Activated T-cell treated with anti-CD3 and anti-CD28 coated beads, Interleukin-2, amount 50 U/mL, for 72 hours (primary cell): ENCODE results near the gene SETD3. TPM values are rescaled to one million over a fixed set of nuclear protein-coding genes. Genes with fewer than 3 reads are reported as not detected.

ENCODE experiments used
- ATAC-seq, 2 donors: fragments of 150-1000 bp; cut with Tn5 transposase; replicated peaks in 1 of 2; 2 replicates each; pipeline ENCODE4 v1.10.0; 2021; ENCODE audit warnings: moderate library complexity in 2 of 2, mild to moderate bottlenecking in 1 of 2
- DNase-seq, 2 donors: peaks; one replicate each; pipeline ENCODE4 v3.0.0; 2021 to 2022; ENCODE audit warnings: mixed read lengths in 1 of 2
- H3K27ac Mint-ChIP-seq: one replicate; pipeline ENCODE4 v1.8.0; 2022; ENCODE audit warnings: mild to moderate bottlenecking, moderate library complexity, mixed read lengths
- H3K27me3 Mint-ChIP-seq: one replicate; pipeline ENCODE4 v1.8.0; 2022; ENCODE audit warnings: low read depth, mixed read lengths
- H3K36me3 Mint-ChIP-seq, 2 donors: one replicate each; pipeline ENCODE4 v1.8.0; 2022; ENCODE audit warnings: mixed read lengths in 2 of 2, mild to moderate bottlenecking in 1 of 2; ENCODE audit not compliant: insufficient read depth in 2 of 2
- H3K4me1 Mint-ChIP-seq: one replicate; pipeline ENCODE4 v1.8.0; 2022; ENCODE audit warnings: low read depth, mixed read lengths
- H3K4me3 Mint-ChIP-seq, 2 donors: one replicate each; pipeline ENCODE4 v1.8.0; 2022; ENCODE audit warnings: mild to moderate bottlenecking in 2 of 2, mixed read lengths in 2 of 2, moderate library complexity in 2 of 2
- H3K9me3 Mint-ChIP-seq, 2 donors: one replicate each; pipeline ENCODE4 v1.8.0; 2022; ENCODE audit warnings: mixed read lengths in 2 of 2
- total RNA-seq, 2 donors: library from RNA; stranded (reverse); gene quantifications; one replicate each; pipeline ENCODE4 v1.2.3, GENCODE V29; 2022

The SETD3 gene
- total RNA-seq, 2 donors from 2014 or later = 48.0 to 49.6 TPM

DNA sequence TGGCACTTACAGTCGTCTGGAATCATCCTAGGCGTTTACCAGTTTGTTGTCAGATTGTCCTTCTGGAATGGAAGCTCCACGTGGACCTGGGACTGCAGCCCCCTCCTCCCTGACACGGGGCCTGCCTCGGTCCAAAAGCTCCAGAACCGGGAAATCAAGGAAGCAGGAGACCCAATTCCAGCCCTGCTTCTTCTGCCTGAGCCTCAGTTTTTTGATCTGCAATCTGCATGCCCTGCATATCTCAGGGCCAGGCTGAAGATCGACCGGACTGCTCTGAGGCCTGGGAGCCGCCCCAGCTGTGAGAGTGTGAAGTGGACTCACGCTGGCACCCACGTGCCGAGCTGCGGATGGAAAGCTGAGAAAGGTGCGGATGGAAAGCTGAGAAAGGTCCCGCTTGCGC is 98.6 kb downstream of the SETD3 start:
- ATAC-seq = no peak
- peaks cover 0 to 3% of the 10 kb centered on the region in 2 donors for H3K9me3 Mint-ChIP-seq
- H3K27me3 Mint-ChIP-seq = peaks cover 50% of the 10 kb centered on the region
- no peak overlapping the region for H3K27ac Mint-ChIP-seq
- H3K4me3 Mint-ChIP-seq = no peak overlapping the region
- H3K4me1 Mint-ChIP-seq = peaks cover 1% of the 10 kb centered on the region
- peaks cover 0 to under 1% of the 10 kb centered on the region in 2 donors for H3K36me3 Mint-ChIP-seq
- DNase-seq = no peak

DNA sequence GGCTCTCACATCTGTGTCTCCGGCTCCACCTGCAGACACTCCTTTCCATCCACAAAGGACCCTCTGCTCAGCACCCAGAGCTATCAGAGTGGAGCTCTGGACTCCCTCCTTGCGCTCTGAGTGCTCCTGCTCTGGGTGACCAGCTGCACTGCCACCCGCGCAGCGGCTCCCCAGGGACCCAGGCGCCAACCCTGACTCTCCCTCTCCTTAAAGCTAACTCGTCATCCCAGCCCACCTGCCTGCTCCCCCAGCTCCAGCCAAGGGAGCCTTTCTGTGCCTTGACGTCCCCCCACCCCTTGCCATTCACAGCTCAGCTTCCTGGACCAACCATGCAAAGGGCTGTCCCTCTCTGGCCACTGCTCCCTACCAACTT is 99.0 kb downstream of the SETD3 start:
- Mint-ChIP-seq H3K36me3 (no peaks in the 10 kb centered on the region), H3K27me3 (peaks cover 46% of the 10 kb centered on the region), H3K9me3 (no peaks in the 10 kb centered on the region), H3K4me3 (no peak overlapping the region), H3K4me1 (no peaks in the 10 kb centered on the region), H3K27ac (no peak overlapping the region)
- ATAC-seq (no peak), DNase-seq (no peak)

DNA sequence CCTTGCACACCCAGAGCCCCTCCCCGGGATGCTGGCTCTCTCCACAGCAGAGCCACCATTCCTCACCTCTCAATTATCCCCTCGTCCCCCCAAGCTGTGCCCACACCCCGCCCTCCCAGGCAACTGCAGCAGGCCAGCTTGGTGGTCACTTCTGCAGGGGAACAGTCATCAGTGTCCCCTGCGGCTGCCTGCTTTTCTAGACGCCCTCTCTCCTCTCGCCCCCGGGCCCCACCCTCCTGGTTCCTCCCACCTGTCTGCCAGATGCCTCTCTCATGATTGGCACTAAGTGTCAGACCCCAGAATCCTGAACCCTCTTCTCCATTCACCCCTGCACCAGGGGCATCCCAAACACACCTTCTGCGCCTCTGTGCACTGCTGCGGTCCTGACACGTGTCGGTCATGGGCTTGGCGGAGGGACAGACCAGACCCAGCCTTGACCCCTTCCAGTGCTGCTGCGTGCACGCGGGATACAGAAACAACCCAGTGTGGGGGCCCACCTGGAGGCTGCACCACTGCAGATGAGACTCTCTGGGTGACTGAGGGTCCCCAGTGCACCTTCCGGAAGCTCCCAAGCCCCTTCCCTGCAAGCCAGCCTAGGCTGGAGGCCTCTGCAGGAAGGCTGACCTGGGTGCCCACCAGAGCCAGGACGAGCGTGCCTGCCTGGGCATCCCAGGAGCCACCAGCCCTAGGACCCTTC is 99.5 kb downstream of the SETD3 start:
- H3K27ac Mint-ChIP-seq = no peak overlapping the region
- no peak for ATAC-seq

GRCh38 chr14:99380402-99380801 is 100.3 kb downstream of the SETD3 start:
- H3K27me3 Mint-ChIP-seq = peaks cover 41% of the 10 kb centered on the region
- no peaks in the 10 kb centered on the region for H3K36me3 Mint-ChIP-seq
- no peak overlapping the region for H3K27ac Mint-ChIP-seq
- H3K4me1 Mint-ChIP-seq = no peaks in the 10 kb centered on the region
- no peaks in the 10 kb centered on the region for H3K9me3 Mint-ChIP-seq
- DNase-seq = no peak
- no peak for ATAC-seq
- H3K4me3 Mint-ChIP-seq = no peak overlapping the region

More for the DNA sequence above, 99.5 kb downstream of the SETD3 start:
- H3K9me3 Mint-ChIP-seq = no peaks in the 10 kb centered on the region
- H3K4me1 Mint-ChIP-seq = no peaks in the 10 kb centered on the region
- peaks cover 44% of the 10 kb centered on the region for H3K27me3 Mint-ChIP-seq
- DNase-seq = no peak
- H3K36me3 Mint-ChIP-seq = no peaks in the 10 kb centered on the region
- H3K4me3 Mint-ChIP-seq = no peak overlapping the region

GRCh38 chr14:99378782-99379214 is 101.9 kb downstream of the SETD3 start:
- H3K27ac Mint-ChIP-seq = no peak overlapping the region
- H3K4me3 Mint-ChIP-seq = no peak overlapping the region
- H3K9me3 Mint-ChIP-seq = no peaks in the 10 kb centered on the region
- ATAC-seq (peak in 1 of 2 donors; percentile 11), DNase-seq (no peak)
- peaks cover 34% of the 10 kb centered on the region for H3K27me3 Mint-ChIP-seq
- no peaks in the 10 kb centered on the region for H3K4me1 Mint-ChIP-seq
- H3K36me3 Mint-ChIP-seq = no peaks in the 10 kb centered on the region

GRCh38 chr14:99377951-99378350 is 102.7 kb downstream of the SETD3 start:
- Mint-ChIP-seq H3K4me1 (no peaks in the 10 kb centered on the region), H3K27me3 (peaks cover 43% of the 10 kb centered on the region), H3K9me3 (no peaks in the 10 kb centered on the region), H3K36me3 (no peaks in the 10 kb centered on the region), H3K4me3 (no peak overlapping the region), H3K27ac (no peak overlapping the region)
- ATAC-seq (no peak), DNase-seq (no peak)

DNA sequence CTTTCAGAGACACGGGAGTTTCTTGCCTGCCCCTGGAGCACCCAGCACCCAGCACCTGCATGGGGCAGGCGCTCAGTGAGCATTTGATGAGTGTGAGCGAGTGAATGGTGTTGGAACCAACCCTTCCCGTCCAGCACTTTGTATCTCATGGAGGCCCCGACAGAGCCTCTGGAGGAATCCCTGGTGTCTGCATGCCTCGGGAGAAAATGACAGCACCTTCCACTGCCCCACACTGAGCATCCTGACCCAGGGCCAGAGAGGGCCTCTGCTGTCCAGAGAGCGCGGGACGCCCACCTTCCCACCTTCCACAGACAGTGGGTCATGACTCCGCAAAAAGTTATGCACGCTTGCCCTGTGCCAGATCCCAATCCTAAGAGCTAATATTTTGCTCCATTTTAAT is 105.7 kb downstream of the SETD3 start:
- Mint-ChIP-seq H3K36me3 (peaks cover 0 to 1% of the 10 kb centered on the region in 2 donors), H3K27ac (no peak overlapping the region), H3K9me3 (no peaks in the 10 kb centered on the region), H3K27me3 (peaks cover 39% of the 10 kb centered on the region), H3K4me1 (no peaks in the 10 kb centered on the region), H3K4me3 (no peak overlapping the region)
- DNase-seq = no peak
- no peak for ATAC-seq

GRCh38 chr14:99363616-99364290 is 116.9 kb downstream of the SETD3 start:
- H3K4me1 Mint-ChIP-seq = no peaks in the 10 kb centered on the region
- H3K9me3 Mint-ChIP-seq = no peaks in the 10 kb centered on the region
- DNase-seq (no peak), ATAC-seq (no peak)
- no peaks in the 10 kb centered on the region for H3K36me3 Mint-ChIP-seq
- H3K27me3 Mint-ChIP-seq = no peaks in the 10 kb centered on the region
- H3K4me3 Mint-ChIP-seq = no peak overlapping the region
- no peak overlapping the region for H3K27ac Mint-ChIP-seq

- Mint-ChIP-seq H3K9me3 (no peaks in the 10 kb centered on the region), H3K4me1 (no peaks in the 10 kb centered on the region), H3K27ac (no peak overlapping the region), H3K4me3 (no peak overlapping the region), H3K27me3 (no peaks in the 10 kb centered on the region), H3K36me3 (no peaks in the 10 kb centered on the region)
- no peak for ATAC-seq
- no peak for DNase-seq
Observed at GRCh38 chr14:99363051-99363450, 117.6 kb downstream of the SETD3 start.

GRCh38 chr14:99361596-99362215 is 119.0 kb downstream of the SETD3 start:
- Mint-ChIP-seq H3K36me3 (no peaks in the 10 kb centered on the region), H3K9me3 (no peaks in the 10 kb centered on the region)

DNA sequence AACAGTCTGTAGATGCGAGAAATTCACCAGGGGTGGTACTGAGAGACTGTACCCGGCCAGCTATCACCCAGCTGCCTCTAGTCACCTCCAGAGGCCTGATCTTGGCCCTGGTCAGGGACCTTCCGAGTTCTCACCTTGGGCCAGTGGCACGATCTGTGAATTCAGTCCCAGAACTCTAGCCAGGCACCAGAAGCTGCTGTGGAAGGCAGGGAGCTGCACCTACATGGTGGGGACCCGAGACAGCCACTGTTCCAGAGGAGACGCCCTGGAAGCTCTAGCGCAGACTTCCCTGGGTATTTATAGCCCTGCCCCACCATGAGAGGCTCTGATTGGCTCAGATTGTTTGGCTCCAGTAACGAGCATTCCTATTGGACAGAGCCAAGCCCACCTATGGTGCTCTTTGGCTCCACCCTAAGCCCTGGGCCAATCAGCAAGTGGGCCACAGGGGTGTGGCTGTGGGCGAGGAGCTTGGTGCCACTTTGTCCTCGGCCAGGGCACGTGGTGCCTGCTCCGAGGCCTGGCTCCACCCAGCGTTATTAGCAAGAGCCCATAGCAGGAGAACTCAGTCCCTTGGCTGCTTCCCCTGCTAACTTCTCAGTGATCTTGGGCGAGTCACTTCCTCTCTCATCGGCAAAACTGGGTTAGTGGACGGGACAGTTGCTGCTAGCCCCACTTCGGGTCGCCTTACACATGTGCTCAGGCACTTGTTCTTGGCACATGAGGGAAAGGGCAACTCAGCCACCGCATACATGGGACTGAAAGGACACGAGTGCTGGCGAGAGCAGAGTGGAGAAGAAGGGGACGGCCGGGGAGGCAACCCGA is 119.7 kb downstream of the SETD3 start:
- DNase-seq (no peak), ATAC-seq (no peak)
- no peak overlapping the region for H3K27ac Mint-ChIP-seq
- H3K36me3 Mint-ChIP-seq = no peaks in the 10 kb centered on the region
- no peaks in the 10 kb centered on the region for H3K9me3 Mint-ChIP-seq
- no peaks in the 10 kb centered on the region for H3K4me1 Mint-ChIP-seq
- no peak overlapping the region for H3K4me3 Mint-ChIP-seq
- H3K27me3 Mint-ChIP-seq = no peaks in the 10 kb centered on the region

More at GRCh38 chr14:99361596-99362215, 119.0 kb downstream of the SETD3 start:
- H3K27ac Mint-ChIP-seq = no peak overlapping the region
- no peak for DNase-seq
- no peak for ATAC-seq
- no peak overlapping the region for H3K4me3 Mint-ChIP-seq
- no peaks in the 10 kb centered on the region for H3K27me3 Mint-ChIP-seq
- H3K4me1 Mint-ChIP-seq = no peaks in the 10 kb centered on the region

DNA sequence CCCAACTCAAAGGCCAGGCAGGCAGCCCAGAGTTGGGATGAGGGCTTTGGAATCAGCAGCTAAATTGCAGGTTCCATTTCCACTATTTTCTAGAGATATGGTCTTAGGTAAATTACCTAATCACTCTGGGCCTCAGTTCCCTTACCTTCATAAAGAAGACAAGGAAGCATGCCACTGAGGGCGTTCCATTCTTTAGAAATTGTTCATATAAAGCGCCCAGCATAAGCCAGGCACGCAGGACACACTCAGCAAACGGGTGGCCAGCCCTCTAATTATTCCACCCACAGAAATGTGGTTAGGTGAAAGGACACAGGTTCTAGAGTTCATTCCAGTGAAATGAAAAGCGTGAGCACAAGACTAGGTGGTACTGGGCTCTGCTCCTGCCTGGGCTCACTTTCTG is 120.8 kb downstream of the SETD3 start:
- H3K36me3 Mint-ChIP-seq = no peaks in the 10 kb centered on the region
- ATAC-seq (no peak), DNase-seq (no peak)
- H3K9me3 Mint-ChIP-seq = no peaks in the 10 kb centered on the region
- no peak overlapping the region for H3K4me3 Mint-ChIP-seq
- H3K4me1 Mint-ChIP-seq = no peaks in the 10 kb centered on the region
- no peak overlapping the region for H3K27ac Mint-ChIP-seq
- no peaks in the 10 kb centered on the region for H3K27me3 Mint-ChIP-seq

DNA sequence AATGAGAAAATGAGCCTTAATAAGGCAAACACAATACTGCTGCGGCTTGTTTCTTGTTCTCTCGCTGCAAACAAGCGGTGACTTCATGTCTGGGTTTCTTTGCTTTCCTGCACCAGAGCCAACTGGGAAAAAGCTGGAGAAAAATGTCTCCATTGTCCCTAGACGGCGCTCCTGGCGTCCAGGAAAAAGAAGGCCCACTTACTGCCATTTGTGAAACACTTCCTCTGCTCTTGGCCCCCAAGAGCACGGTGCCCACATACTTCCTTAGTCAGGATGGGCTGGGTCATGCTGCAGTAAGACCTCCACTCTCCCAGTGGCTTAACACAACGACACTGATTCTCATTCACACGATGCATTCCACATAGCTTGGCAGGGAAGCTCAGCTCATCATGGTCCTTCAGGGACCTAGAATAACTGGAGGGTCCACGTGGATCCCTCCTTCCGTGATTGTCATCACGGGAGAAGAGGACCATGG is 122.7 kb downstream of the SETD3 start:
- Mint-ChIP-seq H3K36me3 (no peaks in the 10 kb centered on the region), H3K4me1 (no peaks in the 10 kb centered on the region)
- no peak for ATAC-seq

More for the DNA sequence above, 122.7 kb downstream of the SETD3 start:
- H3K4me3 Mint-ChIP-seq = no peak overlapping the region
- DNase-seq = no peak
- H3K27ac Mint-ChIP-seq = no peak overlapping the region
- no peaks in the 10 kb centered on the region for H3K9me3 Mint-ChIP-seq
- no peaks in the 10 kb centered on the region for H3K27me3 Mint-ChIP-seq
